Vagina (tissue), 2 donors: ENCODE measurements around the gene YIPF1.

Experiments used
- CTCF ChIP-seq, 3 experiments: fragments of 450-650 bp in 2 of 3; fragments of 200-600 bp in 1 of 3; sonication (generic) in 1 of 3; IDR thresholded peaks; one replicate each; pipeline ENCODE4 v1.5.1; 2017 to 2019; ENCODE audit warnings: antibody characterized with exemption in 3 of 3, mild to moderate bottlenecking in 2 of 3, moderate library complexity in 2 of 3
- POLR2A ChIP-seq, 2 donors: fragments of 450-650 bp; IDR thresholded peaks; one replicate each; pipeline ENCODE4 v1.6.1; 2017; ENCODE audit warnings: antibody characterized with exemption in 2 of 2, mild to moderate bottlenecking in 2 of 2, moderate library complexity in 2 of 2

GRCh38 chr1:53931523-53931922, 41.9 kb upstream of the YIPF1 start:
- TF ChIP-seq CTCF (IDR thresholded peaks at IDR 0.05) (no peak), POLR2A (IDR thresholded peaks at IDR 0.05) (no peak)
